ENCODE data around the gene FAM216B. TPM values are rescaled to one million over a fixed set of nuclear protein-coding genes. Genes with fewer than 3 reads are reported as not detected.

The FAM216B gene
- total and polyA plus RNA-seq, 2 of the 8 experiments (the other 6 are each of a cell fraction or from before 2014, with no cell fraction given), result not detected

DNA sequence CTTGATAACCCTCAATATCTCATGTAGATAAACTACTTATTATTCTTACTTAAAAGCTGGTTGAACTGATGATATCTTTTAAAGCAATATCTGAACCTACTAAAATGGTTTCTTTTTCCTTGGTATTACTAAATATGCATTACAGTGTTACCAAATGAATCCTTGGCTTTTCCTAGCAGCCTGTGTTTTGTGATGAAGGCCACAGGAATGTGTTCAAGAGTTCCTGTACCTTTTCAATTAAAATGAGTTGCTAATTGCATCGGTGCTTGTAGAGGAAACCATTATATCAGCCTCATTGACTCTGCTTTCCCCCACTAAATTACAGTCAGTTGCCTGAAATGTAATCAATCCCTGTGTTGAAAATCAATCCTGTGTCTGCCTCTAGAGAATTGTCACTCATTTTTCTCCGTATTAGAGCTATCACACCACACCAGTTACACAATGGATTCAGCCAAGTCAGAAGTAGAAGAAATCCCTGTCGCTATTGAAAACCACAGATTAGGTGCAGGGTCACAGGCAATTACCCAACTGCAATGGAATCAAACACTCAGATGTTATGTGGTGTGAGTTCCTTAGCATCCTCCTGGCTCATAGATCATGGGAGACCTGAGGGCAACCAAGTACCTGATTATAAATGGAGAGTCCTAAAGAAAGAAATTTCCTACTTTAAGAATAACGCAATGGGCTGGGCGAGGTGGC, 13.3 kb downstream of the FAM216B start (continued):
- TF ChIP-seq RFX5 (IDR thresholded peaks at IDR 0.05; ENCODE audit: borderline replicate concordance, low read depth, low read length) (no peak), TCF12 (IDR thresholded peaks at IDR 0.05; ENCODE audit: low read depth, low read length) (no peak), BACH1 (IDR thresholded peaks at IDR 0.05; ENCODE audit: low read length) (no peak)
